Ramos (cell line): Measurements from ENCODE around the gene SPDYE5.

Experiments used
- in situ Hi-C: fragments of 300-500 bp; cut with MboI; formaldehyde crosslinking; loops from one replicate; pipeline ENCODE4 v1.14.3; 2022; ENCODE audit warnings: low sequenced_read_pairs; ENCODE audit not compliant: unreplicated experiment

Gene SPDYE5

GRCh38 chr7:75536940-75537538 is 44.9 kb downstream of the SPDYE5 start:
- in situ Hi-C loops = no loop called here

- in situ Hi-C loops = no loop called here
Observed at GRCh38 chr7:75537731-75538130, 45.6 kb downstream of the SPDYE5 start.

GRCh38 chr7:75546237-75547015 is 54.3 kb downstream of the SPDYE5 start:
- in situ Hi-C loops = no loop called here
